ENCODE results near the gene SAT1. TPM values are rescaled to one million over a fixed set of nuclear protein-coding genes. Genes with fewer than 3 reads are reported as not detected.

The SAT1 gene
- total RNA-seq, 3 donors from 2014 or later: 267 to 574 (median 449) TPM

GRCh38 chrX:23788521-23788920 lies 5.5 kb downstream of the SAT1 start:
- Histone ChIP-seq H3K9me3 (no peaks in the 10 kb centered on the region), H3K4me1 (ENCODE audit: low read depth) (no peaks in the 10 kb centered on the region), H3K4me3 (no peak overlapping the region), H3K36me3 (ENCODE audit: low read depth) (no peaks in the 10 kb centered on the region)
- DNase-seq (no peak), ATAC-seq (peak; percentile 10)
- intact Hi-C loops (cut with DNase I, micrococcal nuclease): loop anchor here in 1 of 2 donors (10.0 kb wide), 1 partner anchor 116 kb away; the partner anchor contains the start of genes APOO and CXorf58
- TF ChIP-seq CTCF (IDR thresholded peaks at IDR 0.05): no peak

GRCh38 chrX:23788946-23789345 lies 6.0 kb downstream of the SAT1 start:
- Histone ChIP-seq H3K9me3 (no peaks in the 10 kb centered on the region), H3K36me3 (ENCODE audit: low read depth) (no peaks in the 10 kb centered on the region), H3K4me3 (no peak overlapping the region), H3K4me1 (ENCODE audit: low read depth) (no peaks in the 10 kb centered on the region)
- intact Hi-C loops (cut with DNase I, micrococcal nuclease): loop anchor here in 1 of 2 donors (10.0 kb wide), 1 partner anchor 116 kb away; the partner anchor contains the start of genes APOO and CXorf58
- ATAC-seq (no peak), DNase-seq (no peak)
- TF ChIP-seq CTCF (IDR thresholded peaks at IDR 0.05): no peak

- Histone ChIP-seq H3K36me3 (ENCODE audit: low read depth) (no peaks in the 10 kb centered on the region), H3K4me1 (ENCODE audit: low read depth) (no peaks in the 10 kb centered on the region), H3K9me3 (no peaks in the 10 kb centered on the region), H3K4me3 (no peak overlapping the region)
- DNase-seq (no peak), ATAC-seq (no peak)
- TF ChIP-seq CTCF (IDR thresholded peaks at IDR 0.05): no peak
- intact Hi-C loops (cut with DNase I, micrococcal nuclease): loop anchor here in 1 of 2 donors (10.0 kb wide), 1 partner anchor 115 kb away; the partner anchor contains the start of genes APOO and CXorf58
Measured at GRCh38 chrX:23789386-23790154, 6.6 kb downstream of the SAT1 start.

- Histone ChIP-seq H3K9me3 (no peaks in the 10 kb centered on the region), H3K4me1 (ENCODE audit: low read depth) (no peaks in the 10 kb centered on the region), H3K4me3 (no peak overlapping the region), H3K36me3 (ENCODE audit: low read depth) (no peaks in the 10 kb centered on the region)
- DNase-seq: no peak
- no peak for TF ChIP-seq CTCF (IDR thresholded peaks at IDR 0.05)
- intact Hi-C loops (cut with DNase I, micrococcal nuclease): no loop called here
- ATAC-seq: no peak
Measured at GRCh38 chrX:23790155-23790497, 7.2 kb downstream of the SAT1 start.

- H3K4me1 ChIP-seq (ENCODE audit: low read depth): peaks cover 2% of the 10 kb centered on the region
- ATAC-seq (no peak), DNase-seq (no peak)
- no peak overlapping the region for H3K4me3 ChIP-seq
- no peak for TF ChIP-seq CTCF (IDR thresholded peaks at IDR 0.05)
- intact Hi-C loops (cut with DNase I, micrococcal nuclease): no loop called here
- no peaks in the 10 kb centered on the region for H3K36me3 ChIP-seq (ENCODE audit: low read depth)
- no peaks in the 10 kb centered on the region for H3K9me3 ChIP-seq
Measured at GRCh38 chrX:23792861-23793553, 10.0 kb downstream of the SAT1 start.
